ENCODE data around the gene MB. TPM values are rescaled to one million over a fixed set of nuclear protein-coding genes. Genes with fewer than 3 reads are reported as not detected.

MB gene
- total RNA-seq, 4 donors from 2014 or later: 7,153 to 19,373 (median 11,028) TPM

- DNase-seq (no peak), ATAC-seq (no peak)
- no peaks in the 10 kb centered on the region for H3K9me3 ChIP-seq
- H3K27me3 ChIP-seq: no peaks in the 10 kb centered on the region
- H3K36me3 ChIP-seq: no peaks in the 10 kb centered on the region
- in situ Hi-C loops (cut with MboI; ENCODE audit: low sequenced_read_pairs in 4 of 4) (no loop called here), intact Hi-C loops (cut with DNase I; ENCODE audit: low total_unique reads) (no loop called here)
- peaks cover 3 to 11% of the 10 kb centered on the region in 2 donors for H3K4me1 ChIP-seq
- no peak overlapping the region for H3K4me3 ChIP-seq
- no peak for TF ChIP-seq POLR2A (IDR thresholded peaks at IDR 0.05)
- no peak for TF ChIP-seq CTCF (IDR thresholded peaks at IDR 0.05 in 4 of 5, conservative IDR thresholded peaks at IDR 0.05 in 1 of 5)
- no peak overlapping the region for H3K27ac ChIP-seq
Measured at GRCh38 chr22:35561796-35562526, 55.2 kb downstream of the MB start.

GRCh38 chr22:35560824-35561223 is 56.3 kb downstream of the MB start:
- Histone ChIP-seq H3K27me3 (no peaks in the 10 kb centered on the region), H3K4me1 (peaks cover 0 to 9% of the 10 kb centered on the region in 2 donors), H3K4me3 (no peak overlapping the region), H3K36me3 (no peaks in the 10 kb centered on the region), H3K27ac (no peak overlapping the region), H3K9me3 (no peaks in the 10 kb centered on the region)
- no peak for TF ChIP-seq POLR2A (IDR thresholded peaks at IDR 0.05)
- no peak for TF ChIP-seq CTCF (IDR thresholded peaks at IDR 0.05 in 4 of 5, conservative IDR thresholded peaks at IDR 0.05 in 1 of 5)
- intact Hi-C loops (cut with DNase I; ENCODE audit: low total_unique reads) (no loop called here), in situ Hi-C loops (cut with MboI; ENCODE audit: low sequenced_read_pairs in 4 of 4) (no loop called here)
- DNase-seq: no peak
- no peak for ATAC-seq

- Histone ChIP-seq H3K4me1 (peaks cover 0 to 9% of the 10 kb centered on the region in 2 donors), H3K27me3 (no peaks in the 10 kb centered on the region), H3K9me3 (no peaks in the 10 kb centered on the region), H3K27ac (no peak overlapping the region), H3K4me3 (no peak overlapping the region), H3K36me3 (no peaks in the 10 kb centered on the region)
- in situ Hi-C loops (cut with MboI; ENCODE audit: low sequenced_read_pairs in 4 of 4): no loop called here
- intact Hi-C loops (cut with DNase I; ENCODE audit: low total_unique reads): no loop called here
- TF ChIP-seq CTCF (IDR thresholded peaks at IDR 0.05 in 4 of 5, conservative IDR thresholded peaks at IDR 0.05 in 1 of 5): no peak
- TF ChIP-seq POLR2A (IDR thresholded peaks at IDR 0.05): no peak
- DNase-seq (no peak), ATAC-seq (no peak)
Measured at GRCh38 chr22:35560366-35560765, 56.8 kb downstream of the MB start.

GRCh38 chr22:35559354-35560005 is 57.6 kb downstream of the MB start:
- peaks cover 0 to 4% of the 10 kb centered on the region in 2 donors for H3K4me1 ChIP-seq
- H3K36me3 ChIP-seq: no peaks in the 10 kb centered on the region
- TF ChIP-seq CTCF (IDR thresholded peaks at IDR 0.05 in 4 of 5, conservative IDR thresholded peaks at IDR 0.05 in 1 of 5) (no peak), POLR2A (IDR thresholded peaks at IDR 0.05) (no peak)
- no peak overlapping the region for H3K27ac ChIP-seq
- ATAC-seq: no peak
- intact Hi-C loops (cut with DNase I; ENCODE audit: low total_unique reads): no loop called here
- in situ Hi-C loops (cut with MboI; ENCODE audit: low sequenced_read_pairs in 4 of 4): no loop called here
- no peak for DNase-seq
- H3K9me3 ChIP-seq: no peaks in the 10 kb centered on the region
- no peak overlapping the region for H3K4me3 ChIP-seq
- no peaks in the 10 kb centered on the region for H3K27me3 ChIP-seq
